ENCODE data around the gene CCT5. TPM values are rescaled to one million over a fixed set of nuclear protein-coding genes. Genes with fewer than 3 reads are reported as not detected.

CCT5 gene
- total RNA-seq, 3 donors from 2014 or later, result 151 to 208 (median 180) TPM

- Histone ChIP-seq H3K27ac (no peak overlapping the region), H3K4me1 (no peaks in the 10 kb centered on the region), H3K36me3 (no peaks in the 10 kb centered on the region), H3K9me3 (no peaks in the 10 kb centered on the region), H3K4me3 (no peak overlapping the region), H3K27me3 (no peaks in the 10 kb centered on the region)
- intact Hi-C loops (cut with DNase I; ENCODE audit: low total_unique reads), result no loop called here
- TF ChIP-seq CTCF (IDR thresholded peaks at IDR 0.05), result no peak
- no peak for TF ChIP-seq POLR2AphosphoS5 (IDR thresholded peaks at IDR 0.05)
- TF ChIP-seq POLR2A (IDR thresholded peaks at IDR 0.05), result no peak
- no peak for DNase-seq (ENCODE audit: low spot score in 2 of 2)
These were observed 25.4 kb downstream of the CCT5 start for GRCh38 chr5:10275460-10275859.

GRCh38 chr5:10275991-10276390 lies 25.9 kb downstream of the CCT5 start:
- TF ChIP-seq POLR2AphosphoS5 (IDR thresholded peaks at IDR 0.05) (no peak), CTCF (IDR thresholded peaks at IDR 0.05) (no peak), POLR2A (IDR thresholded peaks at IDR 0.05) (no peak)
- Histone ChIP-seq H3K9me3 (no peaks in the 10 kb centered on the region), H3K36me3 (no peaks in the 10 kb centered on the region), H3K4me3 (no peak overlapping the region), H3K27ac (no peak overlapping the region), H3K27me3 (no peaks in the 10 kb centered on the region), H3K4me1 (no peaks in the 10 kb centered on the region)
- intact Hi-C loops (cut with DNase I; ENCODE audit: low total_unique reads), result no loop called here
- no peak for DNase-seq (ENCODE audit: low spot score in 2 of 2)

GRCh38 chr5:10276691-10277090 lies 26.6 kb downstream of the CCT5 start:
- Histone ChIP-seq H3K4me1 (no peaks in the 10 kb centered on the region), H3K4me3 (no peak overlapping the region), H3K9me3 (no peaks in the 10 kb centered on the region), H3K27ac (no peak overlapping the region), H3K36me3 (no peaks in the 10 kb centered on the region), H3K27me3 (no peaks in the 10 kb centered on the region)
- TF ChIP-seq CTCF (IDR thresholded peaks at IDR 0.05), result no peak
- no peak for TF ChIP-seq POLR2AphosphoS5 (IDR thresholded peaks at IDR 0.05)
- TF ChIP-seq POLR2A (IDR thresholded peaks at IDR 0.05), result no peak
- no peak for DNase-seq (ENCODE audit: low spot score in 2 of 2)
- intact Hi-C loops (cut with DNase I; ENCODE audit: low total_unique reads), result no loop called here

GRCh38 chr5:10277773-10278630 lies 27.9 kb downstream of the CCT5 start:
- TF ChIP-seq POLR2AphosphoS5 (IDR thresholded peaks at IDR 0.05), result no peak
- no peak for TF ChIP-seq CTCF (IDR thresholded peaks at IDR 0.05)
- TF ChIP-seq POLR2A (IDR thresholded peaks at IDR 0.05), result no peak
- H3K4me1 ChIP-seq, result no peaks in the 10 kb centered on the region
- intact Hi-C loops (cut with DNase I; ENCODE audit: low total_unique reads), result no loop called here
- H3K27me3 ChIP-seq, result no peaks in the 10 kb centered on the region
- H3K9me3 ChIP-seq, result no peaks in the 10 kb centered on the region
- H3K36me3 ChIP-seq, result no peaks in the 10 kb centered on the region
- DNase-seq (ENCODE audit: low spot score in 2 of 2), result no peak
- no peak overlapping the region for H3K4me3 ChIP-seq
- no peak overlapping the region for H3K27ac ChIP-seq

GRCh38 chr5:10278658-10279279 lies 28.7 kb downstream of the CCT5 start:
- intact Hi-C loops (cut with DNase I; ENCODE audit: low total_unique reads), result no loop called here
- Histone ChIP-seq H3K27me3 (no peaks in the 10 kb centered on the region), H3K9me3 (no peaks in the 10 kb centered on the region), H3K27ac (no peak overlapping the region), H3K36me3 (no peaks in the 10 kb centered on the region), H3K4me3 (no peak overlapping the region), H3K4me1 (no peaks in the 10 kb centered on the region)
- TF ChIP-seq POLR2A (IDR thresholded peaks at IDR 0.05) (no peak), POLR2AphosphoS5 (IDR thresholded peaks at IDR 0.05) (no peak), CTCF (IDR thresholded peaks at IDR 0.05) (no peak)
- DNase-seq (ENCODE audit: low spot score in 2 of 2), result no peak
